GM18951 (cell line): ENCODE measurements around the gene ADCY2.

Experiments used
- POLR2A ChIP-seq: IDR thresholded peaks from 4 replicates; pipeline ENCODE4 v1.6.1; 2011; ENCODE audit warnings: mild to moderate bottlenecking; ENCODE audit not compliant: insufficient read length, insufficient read depth; ENCODE audit errors: extremely low read depth
- in situ Hi-C: fragments of 300-500 bp; cut with MboI; formaldehyde crosslinking; loops from one replicate; pipeline ENCODE4 v1.12.0; 2022; ENCODE audit warnings: low sequenced_read_pairs, mixed read lengths, inconsistent platforms; ENCODE audit not compliant: unreplicated experiment

ADCY2 gene

DNA sequence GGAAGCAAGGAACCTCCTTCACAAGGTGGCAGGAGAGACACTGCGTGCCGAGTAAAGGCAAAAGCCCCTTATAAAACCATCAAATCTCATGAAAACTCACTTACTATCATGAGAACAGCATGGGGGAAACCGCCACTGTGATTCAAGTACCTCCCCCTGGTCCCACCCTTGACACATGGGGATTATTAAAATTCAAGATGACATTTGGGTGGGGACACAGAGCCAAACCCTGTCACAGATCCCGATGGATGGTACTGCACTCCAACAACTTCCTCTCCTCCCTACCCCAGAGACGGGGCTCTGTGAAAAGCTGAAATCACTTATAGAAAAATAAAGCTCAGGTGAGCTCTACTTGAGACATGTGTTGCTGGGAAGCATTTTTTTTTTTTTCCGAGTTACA, 10.3 kb upstream of the ADCY2 start:
- in situ Hi-C loops = no loop called here

GRCh38 chr5:7388553-7388952, 7.4 kb upstream of the ADCY2 start:
- no peak for TF ChIP-seq POLR2A
- in situ Hi-C loops = no loop called here

More for the DNA sequence above, 10.3 kb upstream of the ADCY2 start:
- no peak for TF ChIP-seq POLR2A

- TF ChIP-seq POLR2A = no peak
- in situ Hi-C loops = no loop called here
These were observed 4.7 kb upstream of the ADCY2 start for GRCh38 chr5:7391215-7391614.

DNA sequence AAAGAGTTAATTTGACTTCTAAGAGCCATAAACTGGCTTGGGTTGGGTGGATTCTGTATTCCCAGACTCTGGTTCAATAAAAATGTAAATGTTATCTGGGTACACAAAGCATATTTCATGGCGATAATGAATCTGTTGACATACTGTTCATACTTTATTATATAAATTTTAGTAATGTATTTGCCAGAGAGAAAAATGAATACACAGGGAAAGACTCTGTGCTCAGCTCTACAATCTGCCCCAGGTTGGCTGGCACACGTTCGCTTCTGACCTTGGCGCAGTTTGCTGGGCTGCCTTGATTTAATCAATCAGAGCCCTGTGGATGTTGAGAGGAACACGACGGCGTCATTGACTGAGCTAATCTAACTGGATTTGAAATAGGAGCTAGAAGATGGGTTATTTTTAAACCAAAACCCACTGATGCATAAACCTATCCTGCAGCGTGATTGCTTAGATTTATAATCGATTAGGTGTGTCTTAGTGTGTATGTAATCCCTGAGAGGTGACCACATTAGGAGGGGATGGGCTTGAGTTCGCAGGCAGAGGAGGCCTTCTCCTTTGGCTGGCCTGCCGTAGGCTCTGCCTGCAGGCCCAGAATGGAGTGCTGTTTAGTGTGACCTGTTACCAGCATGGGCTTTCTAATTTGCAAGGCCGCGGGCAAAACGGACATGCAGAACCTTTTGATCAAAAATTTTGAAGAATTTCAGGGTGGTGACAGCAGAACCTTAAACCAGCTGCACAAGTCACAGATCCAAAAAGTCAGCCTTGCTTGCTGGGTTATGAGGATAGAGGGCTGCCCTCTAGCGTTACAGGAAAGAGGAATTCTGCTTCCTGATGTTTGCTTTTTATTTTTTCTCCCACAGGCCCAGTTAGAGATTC, 3.9 kb upstream of the ADCY2 start:
- in situ Hi-C loops = no loop called here
- TF ChIP-seq POLR2A = no peak

DNA sequence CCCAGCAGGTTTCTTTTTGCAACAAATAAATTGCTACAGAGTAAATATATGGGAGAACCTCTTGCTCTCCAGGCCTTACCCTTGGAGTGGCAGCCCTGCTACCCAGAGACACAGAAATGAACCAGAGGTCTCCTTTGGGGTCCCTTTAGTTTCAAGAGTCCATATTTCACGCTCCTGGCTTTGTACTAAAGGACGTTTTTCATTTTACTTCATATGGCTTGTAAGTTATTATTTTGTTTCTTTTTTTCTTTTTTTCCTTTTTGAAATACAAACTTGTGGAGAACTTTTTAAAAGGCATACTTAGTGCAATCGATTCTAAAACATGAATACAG, 3.3 kb upstream of the ADCY2 start:
- in situ Hi-C loops = no loop called here
- TF ChIP-seq POLR2A = no peak

DNA sequence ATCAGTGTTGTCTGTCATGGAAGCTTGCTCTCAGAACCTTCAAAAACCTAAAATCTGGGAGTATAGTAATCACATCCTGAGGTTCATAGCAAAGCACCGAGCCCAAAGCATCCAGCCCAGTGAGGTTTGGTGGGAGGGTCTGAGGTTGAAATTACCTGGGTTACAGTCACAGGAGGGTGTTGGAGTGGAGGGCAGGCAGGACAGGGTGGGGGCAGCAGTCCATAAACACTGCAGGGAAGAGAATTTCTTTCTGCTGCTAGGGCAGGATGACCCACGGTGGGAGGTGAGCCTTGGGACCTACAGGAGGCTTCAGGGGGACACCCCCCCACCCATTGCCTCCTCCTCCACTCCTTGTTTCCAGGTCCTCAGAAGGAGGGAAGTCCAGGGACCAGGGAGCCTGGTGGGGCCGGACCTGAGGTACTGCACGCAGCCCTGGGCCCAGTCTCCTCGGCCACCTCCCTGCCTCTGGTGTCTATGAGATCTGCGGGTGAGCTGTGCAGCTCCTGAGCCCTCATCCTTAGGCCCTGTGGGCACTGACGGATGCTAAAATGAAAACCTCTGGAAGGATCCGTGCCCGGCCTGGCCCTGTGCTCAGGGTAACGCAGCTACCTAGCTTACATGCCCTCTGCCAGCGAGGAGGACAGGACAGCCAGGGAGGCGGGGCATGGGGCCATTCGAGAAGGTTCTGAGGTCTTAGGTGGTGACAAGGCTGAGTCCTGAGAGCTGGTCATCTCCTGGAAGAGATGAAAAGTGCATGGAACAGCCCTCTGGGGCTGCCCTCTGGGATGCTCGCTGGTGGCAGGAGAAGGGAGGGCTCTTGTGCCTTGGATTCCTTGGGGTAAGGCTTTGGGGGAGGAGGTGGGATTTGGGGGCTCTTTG, 1.8 kb upstream of the ADCY2 start:
- TF ChIP-seq POLR2A = no peak
- in situ Hi-C loops = no loop called here

DNA sequence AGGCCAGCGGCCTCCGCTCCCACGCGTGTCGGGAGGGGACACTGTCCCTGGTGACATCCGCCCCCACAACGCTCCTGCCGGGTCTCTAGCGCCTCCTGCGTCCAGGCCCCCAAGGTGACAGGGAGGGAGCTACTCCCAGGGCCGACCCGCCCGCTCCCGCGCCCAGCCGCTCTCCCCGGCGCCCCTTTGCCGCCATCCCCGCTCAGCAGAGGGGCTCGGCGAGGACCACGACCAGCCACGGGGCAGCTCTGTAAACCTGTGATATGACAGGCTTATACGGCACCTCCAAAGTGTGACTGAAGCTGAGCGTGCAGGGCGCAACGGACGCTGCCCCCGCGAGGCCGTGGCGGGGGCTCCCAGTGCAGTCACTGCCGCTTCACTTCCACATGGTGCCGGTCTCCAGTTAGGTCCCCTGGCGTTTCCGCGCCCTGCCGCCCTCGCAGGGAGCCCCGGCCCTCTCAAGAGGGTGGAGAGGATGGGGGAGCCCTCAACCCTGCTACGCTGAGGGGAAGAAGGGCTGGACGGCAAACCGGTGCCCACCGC, 978 bp upstream of the ADCY2 start:
- TF ChIP-seq POLR2A = no peak
- in situ Hi-C loops = no loop called here

DNA sequence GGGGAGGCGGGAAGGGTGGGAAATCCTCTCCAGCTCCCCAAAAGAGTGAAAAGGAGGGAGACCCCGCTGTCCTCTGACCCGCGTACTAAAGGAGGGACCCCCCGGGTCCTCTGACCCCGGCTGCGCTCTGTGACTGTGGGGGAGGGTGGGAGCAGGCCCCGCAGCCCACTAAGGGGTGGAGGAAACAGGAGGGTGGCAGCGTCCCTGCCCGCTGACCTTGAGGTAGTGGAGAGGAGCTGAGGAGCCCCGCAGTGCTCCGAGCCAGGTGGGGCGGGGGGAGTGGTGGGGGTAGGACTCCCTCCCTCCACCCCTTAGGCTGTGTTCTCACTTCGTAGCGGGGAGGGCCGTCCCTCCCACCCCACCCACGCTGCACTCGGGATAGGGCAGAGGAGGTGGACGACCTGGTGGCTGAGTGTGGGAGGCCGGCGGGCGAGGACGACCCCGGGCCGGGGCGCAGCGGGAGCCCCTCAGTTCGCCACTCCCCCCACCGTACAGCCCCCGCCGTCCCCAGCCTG, 449 bp upstream of the ADCY2 start:
- TF ChIP-seq POLR2A = no peak
- in situ Hi-C loops = no loop called here

DNA sequence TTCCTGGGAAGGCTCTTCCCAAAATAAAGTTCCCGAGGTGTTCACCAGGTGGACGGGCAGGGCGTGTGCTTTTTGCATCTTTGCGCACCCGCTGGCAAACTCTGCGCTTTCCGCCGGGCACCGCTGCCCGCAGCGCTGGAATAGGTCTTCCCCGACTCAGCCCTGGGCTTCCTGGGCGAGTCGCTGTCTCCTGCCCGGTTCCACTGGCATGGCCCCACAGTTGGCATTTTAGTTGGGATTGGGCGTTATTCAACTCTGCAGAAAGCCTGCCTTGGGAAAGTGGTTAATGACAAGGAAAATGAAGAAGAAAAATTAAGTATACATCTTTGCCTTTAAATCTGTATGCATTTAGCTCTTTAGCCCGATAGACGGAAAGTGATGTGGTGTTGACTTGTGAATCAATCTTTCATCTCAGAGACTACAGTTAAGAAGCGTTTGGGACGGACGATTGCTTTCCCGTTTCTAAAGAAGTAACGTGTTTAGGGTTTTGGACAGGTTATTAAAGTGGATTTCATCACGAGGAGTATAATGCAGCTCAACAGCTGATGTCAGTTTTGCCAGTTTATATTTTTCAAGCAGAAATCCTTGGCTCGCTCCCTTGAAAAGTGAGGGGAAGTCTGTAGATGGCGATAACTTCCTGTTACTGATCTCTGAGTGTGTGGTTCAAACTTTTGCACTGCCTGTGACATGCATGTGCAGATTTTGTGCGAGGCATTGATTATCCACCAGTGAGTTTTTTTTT, 946 bp downstream of the ADCY2 start:
- no peak for TF ChIP-seq POLR2A
- in situ Hi-C loops = no loop called here

DNA sequence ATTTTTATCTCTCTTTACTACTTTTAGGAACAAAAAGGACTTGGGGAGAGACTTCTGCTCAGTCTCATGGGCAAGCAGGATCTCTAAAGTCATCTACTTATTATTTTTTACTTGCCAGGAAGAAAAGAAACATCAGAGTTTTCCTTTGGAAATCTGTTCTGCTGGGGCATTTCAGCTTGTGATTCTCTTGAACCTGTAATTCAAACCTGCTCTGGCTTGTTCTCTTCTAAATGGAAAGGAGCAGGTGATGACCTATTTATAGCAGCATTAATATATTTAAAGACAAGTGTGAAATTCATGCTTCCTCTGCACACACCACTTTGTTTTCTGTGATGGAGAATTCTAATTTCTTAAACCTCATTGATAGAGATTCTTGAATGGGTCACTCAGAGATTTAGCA, 2.0 kb downstream of the ADCY2 start:
- no peak for TF ChIP-seq POLR2A
- in situ Hi-C loops = no loop called here

GRCh38 chr5:7398596-7399280, 2.8 kb downstream of the ADCY2 start:
- in situ Hi-C loops = no loop called here
- no peak for TF ChIP-seq POLR2A

GRCh38 chr5:7405277-7405676, 9.3 kb downstream of the ADCY2 start:
- no peak for TF ChIP-seq POLR2A
- in situ Hi-C loops = no loop called here
